Ramos (cell line): ENCODE results near the gene MAD2L1BP.
"Not testable (repeated sequence)": the region's sequence is repeated elsewhere in the genome, so short reads cannot be mapped to it uniquely, and the experiment has no call there.

Experiments used
- in situ Hi-C: fragments of 300-500 bp; cut with MboI; formaldehyde crosslinking; loops from one replicate; pipeline ENCODE4 v1.14.3; 2022; ENCODE audit warnings: low sequenced_read_pairs; ENCODE audit not compliant: unreplicated experiment

Gene MAD2L1BP, protein sequence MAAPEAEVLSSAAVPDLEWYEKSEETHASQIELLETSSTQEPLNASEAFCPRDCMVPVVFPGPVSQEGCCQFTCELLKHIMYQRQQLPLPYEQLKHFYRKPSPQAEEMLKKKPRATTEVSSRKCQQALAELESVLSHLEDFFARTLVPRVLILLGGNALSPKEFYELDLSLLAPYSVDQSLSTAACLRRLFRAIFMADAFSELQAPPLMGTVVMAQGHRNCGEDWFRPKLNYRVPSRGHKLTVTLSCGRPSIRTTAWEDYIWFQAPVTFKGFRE

DNA sequence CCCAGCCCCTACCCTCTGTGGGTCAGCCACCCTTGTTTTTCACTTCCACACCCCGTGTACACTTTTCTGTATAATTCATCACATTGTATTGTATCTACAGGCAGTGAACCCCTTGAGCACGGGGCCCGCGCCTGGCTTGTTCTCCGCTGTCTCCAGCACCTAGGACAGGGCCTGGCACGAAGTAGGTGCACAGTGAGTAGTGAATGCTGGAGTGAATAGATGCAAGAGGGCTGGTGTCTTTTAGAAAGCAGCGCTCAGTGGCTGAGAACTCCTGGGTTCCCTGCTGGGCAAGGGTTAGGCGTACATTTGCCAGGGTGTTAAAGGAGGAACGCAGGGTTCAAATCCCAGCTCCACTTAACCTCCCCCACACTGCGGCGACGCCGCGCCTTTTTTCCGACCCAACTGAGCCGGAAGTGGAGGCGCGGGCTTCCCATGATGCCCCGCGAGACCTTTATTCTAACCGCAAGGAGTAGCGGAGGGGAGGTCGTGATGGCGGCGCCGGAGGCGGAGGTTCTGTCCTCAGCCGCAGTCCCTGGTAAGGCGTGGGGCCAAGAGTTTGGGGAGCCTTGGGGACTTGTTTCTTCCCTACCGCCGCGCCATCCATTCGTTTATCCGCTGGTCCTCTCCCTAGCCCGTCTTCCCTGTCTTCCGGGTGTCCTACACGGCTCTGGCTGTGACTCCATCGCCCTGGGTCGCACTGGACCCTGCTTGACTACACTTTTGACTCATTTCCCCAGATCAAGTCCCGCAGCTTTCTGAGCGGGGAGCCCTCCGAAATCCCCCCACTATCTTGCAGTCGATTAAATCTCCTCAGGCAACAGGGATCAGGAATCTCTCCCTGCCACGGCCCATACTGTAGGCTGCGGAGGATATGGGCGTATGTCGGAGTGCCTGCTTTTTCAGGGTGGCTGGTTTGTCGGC lies at the start of gene MAD2L1BP:
Gene MAD2L1BP (plus strand): TSS at position 454 of the 921 bp plus-strand sequence. CDS start 36 bp downstream, at position 490.
- in situ Hi-C loops: no loop called here

GRCh38 chr6:43588194-43588593 lies 47.4 kb upstream of the MAD2L1BP start:
- in situ Hi-C loops: no loop called here

DNA sequence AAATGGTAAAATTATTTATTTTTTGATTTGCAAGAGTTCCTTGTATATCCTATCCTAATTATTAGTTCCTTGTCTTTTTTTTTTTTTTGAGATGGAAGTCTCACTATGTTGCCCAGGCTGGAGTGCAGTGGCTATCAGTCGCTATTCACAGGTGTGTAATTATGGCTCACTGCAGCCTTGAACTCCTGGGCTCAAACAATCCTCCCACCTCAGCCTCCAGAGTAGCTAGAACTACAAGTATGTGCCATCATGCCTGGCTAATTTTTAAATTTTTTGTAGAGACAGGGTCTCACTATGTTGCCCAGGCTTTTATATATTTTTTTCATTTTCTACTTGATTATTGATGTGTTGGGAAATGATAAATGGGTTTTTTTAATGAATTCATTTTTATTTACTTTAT lies 46.1 kb upstream of the MAD2L1BP start:
- in situ Hi-C loops: not testable (repeated sequence)

- in situ Hi-C loops: no loop called here
These were observed 41.7 kb upstream of the MAD2L1BP start for GRCh38 chr6:43593938-43594337.

DNA sequence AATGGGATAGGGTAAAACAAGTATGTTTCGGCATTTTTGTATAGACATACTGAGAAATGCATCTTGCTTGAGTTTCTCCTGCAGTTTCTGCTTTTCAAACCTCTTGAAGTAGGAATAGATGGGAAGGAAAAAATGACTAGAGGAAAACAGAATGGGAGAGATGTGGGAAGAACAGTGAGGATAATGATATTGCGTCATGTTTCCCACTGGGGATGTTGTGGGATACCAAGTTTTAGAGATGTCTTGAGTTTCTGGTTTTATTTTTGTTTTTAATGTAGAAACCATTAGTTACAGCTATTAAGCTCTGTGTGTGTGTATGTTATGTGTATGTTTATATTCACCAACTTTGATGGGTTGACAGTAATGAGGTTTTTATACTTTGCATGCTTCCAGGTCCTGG lies 35.0 kb upstream of the MAD2L1BP start:
- in situ Hi-C loops: no loop called here

DNA sequence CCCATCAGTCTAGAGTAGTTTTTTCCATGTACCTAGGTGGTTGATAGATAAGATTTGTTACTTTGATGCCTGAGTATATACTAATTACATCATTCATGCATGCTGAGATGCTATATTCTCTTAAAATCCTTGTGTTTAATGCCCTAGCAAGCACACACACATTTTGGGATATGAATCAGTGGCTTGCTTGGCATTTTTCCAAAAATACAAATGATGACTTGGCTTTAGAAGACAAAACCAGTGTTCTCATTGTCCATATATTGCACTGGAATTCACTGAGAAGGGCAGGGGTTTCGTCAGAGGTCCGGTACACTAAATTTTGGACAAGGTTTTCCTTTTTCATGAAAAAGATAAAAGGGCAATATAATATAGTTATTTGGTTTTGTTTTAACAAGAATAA lies 31.5 kb upstream of the MAD2L1BP start:
- in situ Hi-C loops: no loop called here

DNA sequence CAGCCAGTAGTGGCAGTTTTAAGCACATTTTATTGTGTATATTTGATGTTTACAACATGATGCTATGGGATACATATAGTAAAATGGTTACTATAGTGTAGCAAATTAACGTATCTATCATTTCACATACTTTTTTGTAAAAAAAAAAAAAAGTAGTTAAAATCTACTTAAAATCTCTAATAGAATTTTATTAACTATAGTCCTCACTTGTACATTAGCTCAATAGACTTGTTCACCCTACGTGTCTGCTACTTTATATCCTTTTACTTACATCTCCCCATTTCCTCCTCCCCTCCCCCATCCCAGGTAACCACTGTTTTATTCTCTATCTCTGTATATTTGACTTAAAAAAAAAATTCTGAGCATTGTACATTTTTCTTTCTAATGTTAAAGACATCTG lies 29.6 kb upstream of the MAD2L1BP start:
- in situ Hi-C loops: no loop called here

DNA sequence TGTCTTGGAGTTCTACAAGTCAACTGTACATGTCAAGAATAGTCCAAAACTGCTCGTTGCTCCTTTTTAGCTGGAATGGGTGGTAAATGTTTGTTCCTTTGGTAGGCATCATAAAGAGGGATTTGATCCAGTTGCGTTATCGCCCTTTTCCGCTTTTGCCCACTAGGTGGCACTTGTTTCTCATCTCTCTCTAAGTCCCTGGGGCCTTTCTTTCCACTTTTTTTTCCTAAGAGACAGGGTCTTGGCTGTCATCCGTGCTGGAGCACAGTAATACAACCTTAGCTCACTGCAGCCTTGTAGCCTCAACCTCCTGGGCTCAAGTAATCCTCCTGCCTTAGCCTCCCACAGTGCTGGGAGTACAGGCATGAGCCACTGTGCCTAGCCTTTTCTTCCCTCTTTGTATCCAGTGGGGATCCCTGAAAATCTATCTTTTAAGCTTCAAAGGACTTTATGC lies 27.3 kb upstream of the MAD2L1BP start:
- in situ Hi-C loops: no loop called here

- in situ Hi-C loops: no loop called here
These were observed 26.8 kb upstream of the MAD2L1BP start for GRCh38 chr6:43608807-43609206.

GRCh38 chr6:43609402-43609801 lies 26.2 kb upstream of the MAD2L1BP start:
- in situ Hi-C loops: no loop called here

DNA sequence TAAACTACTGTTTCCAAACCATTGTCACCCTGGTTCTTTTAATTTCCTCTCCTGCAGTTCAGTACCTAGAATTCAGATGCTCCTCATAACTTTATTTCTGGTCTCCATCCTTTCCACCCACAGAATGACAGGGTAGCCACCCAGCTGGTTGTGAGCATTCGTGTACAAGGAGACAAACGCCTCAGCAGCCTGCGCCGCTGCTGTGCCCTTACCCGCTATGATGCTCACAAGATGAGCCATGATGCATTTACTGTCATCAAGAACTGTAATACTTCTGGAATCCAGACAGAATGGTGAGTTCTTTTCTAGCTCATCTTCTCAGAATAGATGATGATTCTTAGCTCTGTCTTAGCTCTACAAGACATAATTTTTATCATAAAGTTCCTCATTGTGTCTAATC lies 25.2 kb upstream of the MAD2L1BP start:
- in situ Hi-C loops: no loop called here

DNA sequence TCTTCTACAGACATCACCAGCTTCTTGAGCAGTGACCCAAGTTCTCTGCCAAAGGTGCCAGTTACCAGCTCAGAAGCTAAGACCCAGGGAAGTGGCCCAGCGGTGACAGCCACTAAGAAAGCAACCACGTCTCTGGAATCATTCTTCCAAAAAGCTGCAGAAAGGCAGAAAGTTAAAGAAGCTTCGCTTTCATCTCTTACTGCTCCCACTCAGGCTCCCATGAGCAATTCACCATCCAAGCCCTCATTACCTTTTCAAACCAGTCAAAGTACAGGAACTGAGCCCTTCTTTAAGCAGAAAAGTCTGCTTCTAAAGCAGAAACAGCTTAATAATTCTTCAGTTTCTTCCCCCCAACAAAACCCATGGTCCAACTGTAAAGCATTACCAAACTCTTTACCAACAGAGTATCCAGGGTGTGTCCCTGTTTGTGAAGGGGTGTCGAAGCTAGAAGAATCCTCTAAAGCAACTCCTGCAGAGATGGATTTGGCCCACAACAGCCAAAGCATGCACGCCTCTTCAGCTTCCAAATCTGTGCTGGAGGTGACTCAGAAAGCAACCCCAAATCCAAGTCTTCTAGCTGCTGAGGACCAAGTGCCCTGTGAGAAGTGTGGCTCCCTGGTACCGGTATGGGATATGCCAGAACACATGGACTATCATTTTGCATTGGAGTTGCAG lies 21.8 kb upstream of the MAD2L1BP start:
- in situ Hi-C loops: no loop called here

DNA sequence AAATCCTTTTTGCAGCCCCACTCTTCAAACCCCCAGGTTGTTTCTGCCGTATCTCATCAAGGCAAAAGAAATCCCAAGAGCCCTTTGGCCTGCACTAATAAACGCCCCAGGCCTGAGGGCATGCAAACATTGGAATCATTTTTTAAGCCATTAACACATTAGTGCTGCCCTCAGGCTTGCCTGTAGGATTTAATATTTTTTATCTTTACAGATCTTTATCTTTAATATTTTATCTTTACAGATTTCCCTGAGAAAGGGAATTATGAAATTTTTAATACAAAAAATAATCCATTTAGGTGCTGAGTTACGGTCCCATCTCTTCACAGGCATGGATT lies 21.3 kb upstream of the MAD2L1BP start:
- in situ Hi-C loops: no loop called here

DNA sequence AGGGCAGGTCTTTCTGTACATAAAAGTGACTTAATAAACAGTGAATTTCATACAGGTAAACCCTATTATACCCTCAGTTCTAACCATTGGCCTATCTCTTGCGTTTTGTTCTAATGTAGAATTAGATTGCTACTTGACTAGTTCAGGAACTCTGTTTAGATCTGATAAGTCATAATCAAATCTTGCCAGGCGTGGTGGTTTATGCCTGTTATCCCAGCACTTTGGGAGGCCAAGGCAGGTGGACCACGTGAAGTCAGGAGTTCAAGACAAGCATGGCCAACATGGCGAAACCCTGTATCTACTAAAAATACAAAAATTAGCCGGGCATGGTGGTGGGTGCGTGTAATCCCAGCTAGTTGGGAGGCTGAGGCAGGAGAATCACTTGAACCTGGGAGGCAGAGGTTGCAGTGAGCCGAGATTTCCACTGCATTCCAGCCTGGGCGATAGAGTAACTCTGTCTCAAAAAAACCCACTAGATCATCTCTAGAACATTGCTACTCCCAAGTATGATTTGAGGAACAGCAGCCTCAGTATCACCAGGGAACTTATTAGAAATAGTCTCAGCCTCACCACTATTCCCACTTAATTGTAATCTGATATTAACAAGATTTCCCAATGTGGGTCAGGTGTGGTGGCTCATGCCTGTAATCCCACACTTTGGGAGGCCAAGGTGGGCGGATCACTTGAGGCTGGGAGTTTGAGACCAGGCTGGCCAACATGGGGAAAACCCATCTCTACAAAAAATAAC lies 18.7 kb upstream of the MAD2L1BP start:
- in situ Hi-C loops: no loop called here

DNA sequence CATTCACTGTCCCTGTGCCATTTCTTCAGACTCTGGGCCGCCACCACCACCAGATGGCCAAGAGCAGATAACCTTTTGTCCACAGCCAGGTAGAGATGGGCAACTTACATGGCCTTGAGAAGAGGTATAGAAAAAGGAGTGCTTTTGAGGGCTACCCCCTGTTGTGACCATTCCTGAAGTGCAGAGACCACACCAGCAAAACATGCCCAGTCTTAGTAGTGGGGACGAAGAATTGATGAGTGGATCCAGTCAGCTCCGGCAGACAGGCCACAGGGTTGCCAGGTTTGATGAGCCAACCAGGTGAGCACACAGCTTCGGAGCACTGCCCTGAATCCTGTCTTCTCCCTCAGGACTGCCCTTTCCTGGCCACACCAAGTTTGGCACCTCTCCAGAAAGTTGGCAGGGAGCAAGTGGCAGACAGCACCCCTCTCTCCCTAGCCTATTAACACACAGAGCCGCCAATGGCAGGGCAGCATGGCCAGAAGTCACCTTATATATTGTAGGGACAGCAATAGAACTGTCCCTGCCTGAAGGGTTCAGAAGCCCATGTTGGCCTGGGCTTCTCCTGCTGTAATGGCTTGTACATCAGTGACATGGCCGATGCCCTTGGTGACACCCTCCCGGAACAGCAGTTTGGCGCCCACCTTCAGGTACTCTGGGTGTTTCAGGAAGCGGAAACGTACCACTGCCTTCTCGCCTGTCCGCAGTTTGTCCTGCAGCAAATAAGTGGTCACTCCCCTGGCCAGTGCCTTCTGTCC lies 14.4 kb upstream of the MAD2L1BP start:
- in situ Hi-C loops: no loop called here

DNA sequence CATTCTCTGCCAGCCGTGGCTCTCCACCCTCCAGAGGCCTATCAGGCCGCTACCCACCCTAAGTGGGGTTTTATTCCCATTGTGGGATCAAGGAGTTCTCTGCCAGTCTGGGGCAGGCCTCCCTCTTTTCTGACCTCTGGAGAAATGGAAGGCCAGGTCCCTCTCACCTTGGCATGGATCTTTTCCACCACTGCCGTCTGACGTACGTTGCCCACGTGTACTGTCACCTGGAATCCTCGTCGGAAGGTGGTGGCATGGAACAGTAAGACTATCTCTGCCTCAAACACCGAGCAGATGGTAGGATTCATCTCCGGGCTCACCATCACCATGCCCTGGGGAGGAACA lies 13.8 kb upstream of the MAD2L1BP start:
- in situ Hi-C loops: no loop called here

DNA sequence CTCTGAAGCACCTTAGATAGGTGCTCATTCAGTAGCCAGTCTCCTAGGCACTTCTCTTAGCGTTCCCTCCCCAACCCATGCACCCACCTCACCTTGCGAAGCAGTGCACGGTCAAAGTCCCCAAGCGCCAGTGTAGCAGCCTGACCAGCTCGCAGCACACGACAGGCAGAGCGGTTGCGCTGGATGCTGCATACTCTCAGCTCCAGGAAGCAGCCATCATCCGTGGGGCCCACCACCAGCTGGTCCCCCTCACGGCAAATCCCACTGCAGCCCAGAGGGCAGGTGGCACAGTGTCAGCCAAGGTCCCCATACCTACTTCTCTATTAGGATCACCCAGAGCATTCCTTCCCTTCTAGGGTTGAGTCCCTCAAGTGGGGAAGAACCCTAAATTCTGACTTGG lies 13.1 kb upstream of the MAD2L1BP start:
- in situ Hi-C loops: no loop called here

DNA sequence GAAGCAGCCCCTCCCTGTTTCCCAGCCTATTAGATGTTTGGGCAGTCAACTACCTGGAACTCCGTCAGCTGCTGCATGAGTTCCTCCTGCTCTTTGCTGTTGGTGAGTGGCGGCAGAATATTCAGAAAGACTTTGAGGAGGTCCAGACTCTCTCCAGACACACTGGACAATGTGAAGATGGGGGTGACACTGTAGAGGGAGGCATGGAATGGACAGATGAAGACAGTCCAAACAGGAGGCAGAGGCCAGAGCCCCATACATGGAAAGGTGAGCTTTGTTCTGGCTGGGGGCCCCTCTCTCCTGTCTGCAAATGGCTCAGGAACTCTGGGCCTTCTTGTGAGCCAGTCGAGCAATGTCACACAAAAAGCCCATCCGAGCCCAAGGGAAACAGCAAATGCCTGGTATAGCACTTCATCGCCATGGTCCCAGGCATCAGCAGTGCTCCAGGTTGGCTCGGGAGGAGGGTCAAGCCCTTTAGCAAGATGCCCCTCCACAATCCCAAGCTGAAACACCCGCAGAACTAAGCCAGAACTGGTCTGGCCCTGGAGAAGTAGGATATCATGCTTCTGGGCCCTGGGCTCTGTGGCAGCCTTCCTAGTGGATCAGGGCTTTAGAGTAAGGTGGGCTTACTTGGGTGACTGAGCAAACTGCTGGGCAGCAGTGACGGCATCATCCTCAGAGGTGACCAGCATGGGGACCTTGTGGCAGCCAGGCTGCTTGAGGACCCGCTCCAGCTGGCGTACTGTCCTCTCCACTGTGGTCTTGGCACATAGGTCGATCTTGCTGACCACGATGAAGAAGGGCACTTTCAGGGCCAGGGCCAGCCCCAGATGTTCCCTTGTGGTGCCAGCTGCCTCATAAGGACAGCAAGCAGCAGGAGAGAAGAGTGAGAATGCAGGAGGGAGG lies 11.5 kb upstream of the MAD2L1BP start:
- in situ Hi-C loops: no loop called here

- in situ Hi-C loops: no loop called here
These were observed 10.8 kb upstream of the MAD2L1BP start for GRCh38 chr6:43624786-43625288.
